Activated CD8-positive, alpha-beta memory T cell treated with anti-CD3 and anti-CD28 coated beads, Interleukin-2, amount 50 U/mL, for 24 hours (primary cell): ENCODE measurements around the gene PEX11A.

ENCODE experiments used
- DNase-seq: peaks from one replicate; pipeline ENCODE4 v3.0.0-alpha.2; 2020; ENCODE audit errors: extremely low read depth

The PEX11A gene

GRCh38 chr15:89654847-89655805 is 35.4 kb downstream of the PEX11A start, which contains the start of gene KIF7:
KIF7 (minus strand) TSS chr15:89655467; CDS start chr15:89652930, 2,537 bp downstream.
- DNase-seq, result no peak

GRCh38 chr15:89654301-89654761 is 36.2 kb downstream of the PEX11A start:
- no peak for DNase-seq

- no peak for DNase-seq
Observed at GRCh38 chr15:89653578-89653977, 37.0 kb downstream of the PEX11A start.

GRCh38 chr15:89652666-89653065 is 37.9 kb downstream of the PEX11A start:
- DNase-seq, result no peak

- no peak for DNase-seq
Observed at GRCh38 chr15:89652131-89652530, 38.4 kb downstream of the PEX11A start.

GRCh38 chr15:89649716-89650115 is 40.8 kb downstream of the PEX11A start:
- DNase-seq, result no peak

GRCh38 chr15:89649013-89649625 is 41.4 kb downstream of the PEX11A start:
- DNase-seq, result no peak

GRCh38 chr15:89648106-89649012 is 42.2 kb downstream of the PEX11A start:
- no peak for DNase-seq

GRCh38 chr15:89647191-89647851 is 43.2 kb downstream of the PEX11A start:
- DNase-seq, result peak; percentile 34

- DNase-seq, result no peak
Observed at GRCh38 chr15:89646416-89647141, 44.0 kb downstream of the PEX11A start.

GRCh38 chr15:89645680-89646079 is 44.9 kb downstream of the PEX11A start:
- DNase-seq, result no peak

GRCh38 chr15:89642106-89642505 is 48.4 kb downstream of the PEX11A start:
- DNase-seq, result no peak

GRCh38 chr15:89641053-89641452 is 49.5 kb downstream of the PEX11A start:
- DNase-seq, result no peak

- no peak for DNase-seq
Observed at GRCh38 chr15:89640245-89640644, 50.3 kb downstream of the PEX11A start.

- no peak for DNase-seq
Observed at GRCh38 chr15:89633585-89633984, 57.0 kb downstream of the PEX11A start.

GRCh38 chr15:89632563-89633430 is 57.8 kb downstream of the PEX11A start:
- DNase-seq, result no peak

- DNase-seq, result no peak
Observed at GRCh38 chr15:89631902-89632264, 58.7 kb downstream of the PEX11A start.
